PC-3 (cell line): ENCODE measurements around the gene GRP. TPM values are rescaled to one million over a fixed set of nuclear protein-coding genes. Genes with fewer than 3 reads are reported as not detected.

Experiments
- ATAC-seq: fragments of 200-7000 bp; cut with Tn5 transposase; 2 replicates; pipeline ENCODE4 v1.9.1; 2020; ENCODE audit warnings: mild to moderate bottlenecking, moderate library complexity
- BruUV-seq: library from RNA; stranded (reverse); fragments of 400-500 nt; replicated peaks from 2 replicates; lab custom pipeline; 2021; lab: Mats Ljungman, UMichigan
- CTCF ChIA-PET: fragments of 300-600 bp; sonication (Branson Sonifier 250); formaldehyde crosslinking; loops from one replicate; lab custom pipeline; 2022; ENCODE audit warnings: antibody characterized with exemption; lab: Charles Lee
- POLR2A ChIA-PET: fragments of 300-600 bp; sonication (Branson Sonifier 250); formaldehyde crosslinking; loops from one replicate; lab custom pipeline; 2022; ENCODE audit warnings: antibody characterized with exemption; ENCODE audit not compliant: unreplicated experiment; lab: Charles Lee
- DNase-seq: peaks from one replicate; pipeline ENCODE4 v3.0.0-alpha.2; 2015
- H2AFZ ChIP-seq: fragments of 300-600 bp; sonication (generic); 2 replicates; pipeline ENCODE4 v1.6.0; 2016; ENCODE audit warnings: antibody characterized with exemption, low read length
- H3F3A ChIP-seq: fragments of 300-600 bp; sonication (generic); one replicate; pipeline ENCODE4 v1.6.0; 2017; ENCODE audit warnings: antibody characterized with exemption, low read length, control low read depth, mild to moderate bottlenecking; ENCODE audit not compliant: unreplicated experiment
- H3K27ac ChIP-seq: fragments of 300-600 bp; sonication (generic); 2 replicates; pipeline ENCODE4 v1.5.1; 2016; ENCODE audit warnings: mild to moderate bottlenecking, low read length
- H3K27me3 ChIP-seq: fragments of 300-600 bp; sonication (generic); 2 replicates; pipeline ENCODE4 v1.6.1; 2016; ENCODE audit warnings: low read length, mixed read lengths
- H3K36me3 ChIP-seq: fragments of 300-600 bp; sonication (generic); 2 replicates; pipeline ENCODE4 v1.6.1; 2016; ENCODE audit warnings: low read depth, mixed run types, low read length, mixed read lengths
- H3K4me1 ChIP-seq: fragments of 300-600 bp; sonication (generic); 2 replicates; pipeline ENCODE4 v1.5.1; 2016; ENCODE audit warnings: low read length; ENCODE audit not compliant: insufficient read depth
- H3K4me2 ChIP-seq: fragments of 300-600 bp; sonication (generic); 2 replicates; pipeline ENCODE4 v1.6.0; 2016; ENCODE audit warnings: low read length
- H3K4me3 ChIP-seq: fragments of 300-600 bp; sonication (generic); 2 replicates; pipeline ENCODE4 v1.5.1; 2016; ENCODE audit warnings: mild to moderate bottlenecking, low read length, mixed read lengths
- H3K79me2 ChIP-seq: fragments of 300-600 bp; sonication (generic); 2 replicates; pipeline ENCODE4 v1.6.1; 2017; ENCODE audit warnings: low read length, mixed read lengths
- H3K9ac ChIP-seq: fragments of 300-600 bp; sonication (generic); 2 replicates; pipeline ENCODE4 v1.6.0; 2016; ENCODE audit warnings: mild to moderate bottlenecking, low read length
- H3K9me2 ChIP-seq: fragments of 300-600 bp; sonication (generic); replicated peaks from 2 replicates; pipeline ENCODE4 v1.6.1; 2016; ENCODE audit warnings: mixed run types, low read length, mixed read lengths
- H3K9me3 ChIP-seq: fragments of 300-600 bp; sonication (generic); 2 replicates; pipeline ENCODE4 v1.6.1; 2016; ENCODE audit warnings: low read length, mixed read lengths
- H4K20me1 ChIP-seq: fragments of 300-600 bp; sonication (generic); 2 replicates; pipeline ENCODE4 v1.6.1; 2016; ENCODE audit warnings: low read length, mixed read lengths
- EZH2 ChIP-seq: fragments of 300-600 bp; sonication (generic); IDR thresholded peaks from one replicate; pipeline ENCODE4 v1.6.1; 2017; ENCODE audit warnings: antibody characterized with exemption, mild to moderate bottlenecking, low read length; ENCODE audit not compliant: unreplicated experiment
- EZH2phosphoT487 ChIP-seq: fragments of 300-600 bp; sonication (generic); IDR thresholded peaks from 2 replicates; pipeline ENCODE4 v1.6.1; 2018; ENCODE audit warnings: mild to moderate bottlenecking, antibody characterized with exemption, low read length, borderline replicate concordance
- intact Hi-C: fragments of 100-400 bp; cut with micrococcal nuclease; formaldehyde crosslinking; loops from 2 replicates; pipeline ENCODE4 v1.9.0; 2023
- total RNA-seq: library from RNA; depleted of rRNA; stranded (reverse); fragments of >200 nt; gene quantifications from 2 replicates; pipeline ENCODE4 v1.2.3, GENCODE V29; 2014; rRNA removed
- TF ChIP-seq, protein P1 (sequence below): fragments of 300-600 bp; sonication (generic); conservative IDR thresholded peaks from 2 replicates; pipeline ENCODE4 v1.5.1; 2017; ENCODE audit warnings: antibody characterized with exemption, low read depth, mild to moderate bottlenecking, low read length

GRP gene
- total RNA-seq, 1 experiment from 2014 or later: not detected

DNA sequence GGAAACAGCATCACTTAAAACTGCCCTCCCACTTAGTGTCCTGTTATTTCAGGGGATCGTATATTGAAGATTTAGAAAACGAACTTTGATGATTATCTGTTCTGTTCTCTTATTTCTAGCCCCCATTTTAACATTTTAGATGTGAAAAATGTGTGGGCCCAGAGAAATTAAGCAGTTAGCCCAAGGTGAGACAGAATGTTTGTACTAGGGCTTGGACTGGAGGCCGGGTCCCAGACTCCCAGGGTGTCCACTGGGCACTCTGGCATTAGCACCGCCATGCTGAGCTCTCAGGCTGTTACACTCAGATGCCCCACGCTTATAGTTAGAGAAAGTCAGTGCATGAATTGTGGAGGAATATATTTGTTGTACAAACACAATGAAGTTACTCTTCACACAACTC is 58.8 kb downstream of the GRP start:
- Histone ChIP-seq H3K9me3 (no peaks in the 10 kb centered on the region), H3K27me3 (peaks cover 27% of the 10 kb centered on the region), H3K9me2 (no peaks in the 10 kb centered on the region), H3F3A (no peaks in the 10 kb centered on the region), H3K4me3 (no peak overlapping the region), H4K20me1 (no peaks in the 10 kb centered on the region), H3K27ac (no peak overlapping the region), H2AFZ (no peak overlapping the region), H3K79me2 (no peaks in the 10 kb centered on the region), H3K9ac (no peak overlapping the region), H3K4me2 (no peak overlapping the region), H3K4me1 (no peaks in the 10 kb centered on the region), H3K36me3 (no peaks in the 10 kb centered on the region)
- intact Hi-C loops: no loop called here
- no TSS peak for BruUV-seq
- ATAC-seq (no peak), DNase-seq (no peak)
- ChIA-PET CTCF (interaction anchor here (0.6 kb wide), 1 partner anchor 124 kb away, joined by 3 read pairs; no protein-coding TSS in a partner anchor), POLR2A (no interaction called here)
- TF ChIP-seq EZH2 (no peak), EZH2phosphoT487 (no peak)
- TF ChIP-seq, protein P1, sequence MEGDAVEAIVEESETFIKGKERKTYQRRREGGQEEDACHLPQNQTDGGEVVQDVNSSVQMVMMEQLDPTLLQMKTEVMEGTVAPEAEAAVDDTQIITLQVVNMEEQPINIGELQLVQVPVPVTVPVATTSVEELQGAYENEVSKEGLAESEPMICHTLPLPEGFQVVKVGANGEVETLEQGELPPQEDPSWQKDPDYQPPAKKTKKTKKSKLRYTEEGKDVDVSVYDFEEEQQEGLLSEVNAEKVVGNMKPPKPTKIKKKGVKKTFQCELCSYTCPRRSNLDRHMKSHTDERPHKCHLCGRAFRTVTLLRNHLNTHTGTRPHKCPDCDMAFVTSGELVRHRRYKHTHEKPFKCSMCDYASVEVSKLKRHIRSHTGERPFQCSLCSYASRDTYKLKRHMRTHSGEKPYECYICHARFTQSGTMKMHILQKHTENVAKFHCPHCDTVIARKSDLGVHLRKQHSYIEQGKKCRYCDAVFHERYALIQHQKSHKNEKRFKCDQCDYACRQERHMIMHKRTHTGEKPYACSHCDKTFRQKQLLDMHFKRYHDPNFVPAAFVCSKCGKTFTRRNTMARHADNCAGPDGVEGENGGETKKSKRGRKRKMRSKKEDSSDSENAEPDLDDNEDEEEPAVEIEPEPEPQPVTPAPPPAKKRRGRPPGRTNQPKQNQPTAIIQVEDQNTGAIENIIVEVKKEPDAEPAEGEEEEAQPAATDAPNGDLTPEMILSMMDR: no peak

DNA sequence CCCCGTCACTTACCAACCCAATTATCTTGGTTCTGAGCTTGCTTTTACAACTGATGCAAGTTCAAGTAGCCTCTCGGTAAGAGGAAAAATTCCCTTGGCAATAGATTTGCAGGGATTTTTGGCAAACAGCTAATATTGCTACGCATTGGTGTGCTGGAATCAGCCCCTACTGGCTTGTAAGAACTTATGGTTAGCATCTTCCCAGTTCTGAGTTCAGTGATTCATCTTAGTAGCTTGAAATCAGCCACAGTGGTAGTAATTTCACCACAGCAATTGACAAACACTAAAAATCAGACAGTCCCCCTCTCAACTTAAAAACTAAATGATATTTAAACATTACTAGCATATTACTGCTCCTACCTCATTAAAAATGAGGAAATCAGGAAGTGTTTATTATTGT is 59.2 kb downstream of the GRP start:
- Histone ChIP-seq H4K20me1 (no peaks in the 10 kb centered on the region), H3F3A (no peaks in the 10 kb centered on the region), H3K9me2 (no peaks in the 10 kb centered on the region), H3K9ac (no peak overlapping the region), H3K9me3 (no peaks in the 10 kb centered on the region), H3K4me1 (no peaks in the 10 kb centered on the region), H3K27me3 (peaks cover 25% of the 10 kb centered on the region), H3K36me3 (no peaks in the 10 kb centered on the region), H3K79me2 (no peaks in the 10 kb centered on the region), H3K27ac (no peak overlapping the region), H3K4me3 (no peak overlapping the region), H2AFZ (no peak overlapping the region), H3K4me2 (no peak overlapping the region)
- intact Hi-C loops: no loop called here
- DNase-seq (no peak), ATAC-seq (no peak)
- no TSS peak for BruUV-seq
- no peak for TF ChIP-seq EZH2
- TF ChIP-seq, protein P1: no peak
- TF ChIP-seq EZH2phosphoT487: no peak
- ChIA-PET CTCF (interaction anchor here (0.6 kb wide), 1 partner anchor 123 kb away, joined by 3 read pairs; no protein-coding TSS in a partner anchor), POLR2A (no interaction called here)

- H3K4me3 ChIP-seq: no peak overlapping the region
- no TSS peak for BruUV-seq
- H3K9me3 ChIP-seq: no peaks in the 10 kb centered on the region
- H3K9ac ChIP-seq: no peak overlapping the region
- CTCF ChIA-PET: no interaction called here
- TF ChIP-seq EZH2phosphoT487 (no peak), EZH2 (no peak)
- TF ChIP-seq, protein P1: no peak
- DNase-seq (no peak), ATAC-seq (no peak)
- POLR2A ChIA-PET: no interaction called here
- no peak overlapping the region for H3K27ac ChIP-seq
- H3K9me2 ChIP-seq: no peaks in the 10 kb centered on the region
- H3F3A ChIP-seq: no peaks in the 10 kb centered on the region
- peaks cover 20% of the 10 kb centered on the region for H3K27me3 ChIP-seq
- intact Hi-C loops: no loop called here
- no peaks in the 10 kb centered on the region for H3K36me3 ChIP-seq
- H3K4me2 ChIP-seq: no peak overlapping the region
- H4K20me1 ChIP-seq: no peaks in the 10 kb centered on the region
- H2AFZ ChIP-seq: no peak overlapping the region
- no peaks in the 10 kb centered on the region for H3K4me1 ChIP-seq
- H3K79me2 ChIP-seq: no peaks in the 10 kb centered on the region
Measured at GRCh38 chr18:59279722-59280121, 59.8 kb downstream of the GRP start.

Other genes starting within 250 kb of the GRP start
- gene SEC11C, start 80.3 kb upstream of the GRP start, total RNA-seq: 48.8 and 50.6 TPM in 2 replicates
- gene RAX, start 53.3 kb downstream of the GRP start, total RNA-seq: not detected in 2 replicates
- not detected in 2 replicates for gene CPLX4, start 98.5 kb downstream of the GRP start, total RNA-seq
- 109 and 126 TPM in 2 replicates for gene LMAN1, start 139.1 kb downstream of the GRP start, total RNA-seq